Left ventricle myocardium inferior (tissue), 1 donor: ENCODE measurements around the gene TTLL11. TPM values are rescaled to one million over a fixed set of nuclear protein-coding genes. Genes with fewer than 3 reads are reported as not detected.

Source experiments
- DNase-seq: peaks from one replicate; pipeline ENCODE4 v3.0.0-alpha.2; 2020
- H3K27ac ChIP-seq: fragments of 200-600 bp; replicated peaks from 2 replicates; pipeline ENCODE4 v1.8.0; 2021
- H3K27me3 ChIP-seq: fragments of 200-600 bp; 2 replicates; pipeline ENCODE4 v1.8.0; 2021; ENCODE audit warnings: low read depth
- H3K36me3 ChIP-seq: fragments of 200-600 bp; 2 replicates; pipeline ENCODE4 v1.8.0; 2021
- H3K4me1 ChIP-seq: fragments of 200-600 bp; 2 replicates; pipeline ENCODE4 v1.8.0; 2021
- H3K4me3 ChIP-seq: fragments of 200-600 bp; 2 replicates; pipeline ENCODE4 v1.8.0; 2021; ENCODE audit warnings: mild to moderate bottlenecking, moderate library complexity
- H3K9me3 ChIP-seq: fragments of 200-600 bp; replicated peaks from 2 replicates; pipeline ENCODE4 v1.8.0; 2021
- intact Hi-C: fragments of 100-400 bp; cut with micrococcal nuclease; formaldehyde crosslinking; loops from one replicate; pipeline ENCODE4 v1.11.0; 2022
- total RNA-seq: library from RNA; stranded (reverse); fragmentation: NEBNext Ultra II Directional; extraction: Animal tissue kit (Norgen Biotek cat#: 25700); gene quantifications from one replicate; pipeline ENCODE4 v1.2.1, GENCODE V29; 2021
- TF ChIP-seq, protein P1 (sequence below): fragments of 200-600 bp; IDR thresholded peaks from 2 replicates; pipeline ENCODE4 v1.8.0; 2021; ENCODE audit warnings: antibody characterized with exemption, mild to moderate bottlenecking, borderline replicate concordance
- donor health status: DM: no; HTN: yes; CAD: no; lungs with severe emphysema.

The TTLL11 gene
- total RNA-seq, 1 donor from 2014 or later = 7.3 TPM

DNA sequence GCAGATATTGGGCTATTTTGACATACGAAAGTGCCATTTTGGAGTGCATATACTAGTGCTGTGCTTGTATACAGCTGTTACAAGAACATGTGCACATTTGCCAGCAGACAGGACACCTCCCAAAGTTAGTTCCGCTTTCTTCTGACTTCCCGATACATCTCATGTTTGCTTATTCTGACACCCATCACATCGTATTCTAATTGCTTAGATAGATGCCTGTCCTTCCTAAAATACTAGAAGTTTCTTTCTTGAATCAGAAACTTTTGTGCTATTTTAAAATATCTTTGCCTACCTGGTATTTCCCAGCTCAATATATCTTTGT is 177.8 kb downstream of the TTLL11 start:
- no peak for DNase-seq
- H3K4me1 ChIP-seq = peaks cover 6% of the 10 kb centered on the region
- H3K4me3 ChIP-seq = no peak overlapping the region
- no peaks in the 10 kb centered on the region for H3K36me3 ChIP-seq
- TF ChIP-seq, protein P1, sequence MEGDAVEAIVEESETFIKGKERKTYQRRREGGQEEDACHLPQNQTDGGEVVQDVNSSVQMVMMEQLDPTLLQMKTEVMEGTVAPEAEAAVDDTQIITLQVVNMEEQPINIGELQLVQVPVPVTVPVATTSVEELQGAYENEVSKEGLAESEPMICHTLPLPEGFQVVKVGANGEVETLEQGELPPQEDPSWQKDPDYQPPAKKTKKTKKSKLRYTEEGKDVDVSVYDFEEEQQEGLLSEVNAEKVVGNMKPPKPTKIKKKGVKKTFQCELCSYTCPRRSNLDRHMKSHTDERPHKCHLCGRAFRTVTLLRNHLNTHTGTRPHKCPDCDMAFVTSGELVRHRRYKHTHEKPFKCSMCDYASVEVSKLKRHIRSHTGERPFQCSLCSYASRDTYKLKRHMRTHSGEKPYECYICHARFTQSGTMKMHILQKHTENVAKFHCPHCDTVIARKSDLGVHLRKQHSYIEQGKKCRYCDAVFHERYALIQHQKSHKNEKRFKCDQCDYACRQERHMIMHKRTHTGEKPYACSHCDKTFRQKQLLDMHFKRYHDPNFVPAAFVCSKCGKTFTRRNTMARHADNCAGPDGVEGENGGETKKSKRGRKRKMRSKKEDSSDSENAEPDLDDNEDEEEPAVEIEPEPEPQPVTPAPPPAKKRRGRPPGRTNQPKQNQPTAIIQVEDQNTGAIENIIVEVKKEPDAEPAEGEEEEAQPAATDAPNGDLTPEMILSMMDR = no peak
- H3K27ac ChIP-seq = no peak overlapping the region
- H3K9me3 ChIP-seq = no peaks in the 10 kb centered on the region
- intact Hi-C loops = no loop called here
- H3K27me3 ChIP-seq = no peaks in the 10 kb centered on the region

DNA sequence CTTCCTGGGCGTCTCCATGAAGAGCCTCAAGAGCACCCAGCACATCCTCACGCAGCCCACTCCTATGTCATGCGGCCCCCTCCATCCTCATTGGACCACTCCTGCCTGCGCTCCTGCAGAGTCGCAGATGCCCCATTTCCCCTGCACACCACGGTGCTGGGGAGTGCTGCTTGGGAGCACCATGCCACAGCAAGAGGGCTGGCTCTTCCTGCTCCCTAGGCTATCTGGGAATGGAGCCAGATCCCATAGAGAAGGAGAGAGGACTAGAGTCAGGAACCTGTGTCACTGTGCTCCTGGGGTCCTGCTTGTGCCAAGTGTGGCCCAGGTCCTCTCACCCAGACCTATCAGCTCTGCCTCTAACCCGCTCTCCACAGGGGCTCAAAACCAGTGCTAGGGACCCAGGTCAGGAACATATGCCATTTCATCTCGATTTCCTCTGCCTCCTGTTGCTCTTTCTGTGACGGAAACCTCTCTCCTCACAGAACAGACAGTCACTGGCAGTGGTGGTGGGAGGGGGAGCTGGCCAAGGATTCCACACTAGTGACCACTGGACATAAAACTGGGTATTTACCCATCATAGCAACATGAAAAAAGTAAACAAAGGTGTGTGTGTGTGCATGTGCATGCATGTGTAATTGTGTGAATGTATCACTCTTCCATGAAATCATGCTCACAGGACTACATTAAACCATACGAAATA is 178.4 kb downstream of the TTLL11 start:
- H3K9me3 ChIP-seq = no peaks in the 10 kb centered on the region
- H3K4me1 ChIP-seq = peaks cover 6% of the 10 kb centered on the region
- TF ChIP-seq, protein P1 = no peak
- no peak overlapping the region for H3K4me3 ChIP-seq
- no peak overlapping the region for H3K27ac ChIP-seq
- H3K36me3 ChIP-seq = no peaks in the 10 kb centered on the region
- no peak for DNase-seq
- intact Hi-C loops = no loop called here
- H3K27me3 ChIP-seq = no peaks in the 10 kb centered on the region

DNA sequence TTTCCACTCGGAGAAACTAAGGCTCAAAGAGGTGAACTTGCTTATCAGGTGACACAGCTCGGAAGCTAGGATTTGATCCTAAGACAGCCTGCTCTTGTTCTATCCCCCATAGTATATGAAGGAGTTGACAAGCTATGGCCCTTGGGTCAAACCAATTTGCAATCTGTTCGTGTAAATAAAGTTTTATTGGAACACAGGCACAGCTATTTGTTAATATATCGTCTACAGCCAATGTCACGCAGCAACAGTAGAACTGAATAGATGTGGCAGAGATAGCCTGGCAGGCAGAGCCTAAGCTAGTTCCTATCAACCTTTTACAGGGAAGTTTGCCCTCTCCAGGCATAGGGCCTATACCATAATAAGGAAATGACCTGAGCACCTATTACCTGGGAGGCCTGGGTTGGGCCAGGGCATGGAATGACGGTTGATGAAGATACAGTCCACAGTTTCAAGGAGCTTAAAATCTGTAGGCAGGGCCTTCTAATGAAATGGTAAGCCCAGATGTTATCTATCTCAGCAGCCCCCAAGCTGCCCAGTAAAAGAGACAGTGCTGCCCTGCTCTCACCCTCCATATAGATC is 179.0 kb downstream of the TTLL11 start:
- no peak for DNase-seq
- H3K27ac ChIP-seq = no peak overlapping the region
- no peaks in the 10 kb centered on the region for H3K36me3 ChIP-seq
- intact Hi-C loops = no loop called here
- H3K27me3 ChIP-seq = no peaks in the 10 kb centered on the region
- no peak overlapping the region for H3K4me3 ChIP-seq
- TF ChIP-seq, protein P1 = no peak
- peaks cover 6% of the 10 kb centered on the region for H3K4me1 ChIP-seq
- no peaks in the 10 kb centered on the region for H3K9me3 ChIP-seq

GRCh38 chr9:121912812-121913627 is 180.1 kb downstream of the TTLL11 start:
- Histone ChIP-seq H3K4me3 (no peak overlapping the region), H3K27me3 (no peaks in the 10 kb centered on the region)
- intact Hi-C loops = no loop called here

DNA sequence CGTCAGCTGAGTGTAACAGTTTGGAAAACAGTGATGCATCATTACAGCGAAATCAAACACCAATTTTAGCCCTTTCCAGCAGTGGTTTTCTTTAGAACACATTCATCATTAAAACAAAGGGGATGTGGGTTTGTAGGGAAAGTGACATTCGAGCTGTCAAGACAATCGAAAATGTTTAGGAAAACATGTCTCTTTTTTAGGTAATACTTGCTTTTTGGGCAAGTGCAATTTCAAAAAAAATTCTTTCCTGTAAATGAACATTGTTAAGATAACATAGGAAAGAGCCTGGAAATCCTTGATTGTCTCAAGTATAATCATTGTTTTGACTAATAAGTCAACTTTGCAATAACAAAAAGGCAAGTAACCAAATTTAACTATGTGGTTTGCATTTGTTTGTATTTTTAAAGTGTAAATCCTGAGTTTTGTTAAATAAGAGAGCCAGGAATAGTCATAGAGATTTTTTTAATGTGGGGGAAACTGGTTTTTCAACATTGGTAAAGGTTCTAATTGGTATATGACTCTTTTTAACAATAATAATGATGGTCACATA is 182.5 kb downstream of the TTLL11 start:
- no peaks in the 10 kb centered on the region for H3K9me3 ChIP-seq
- intact Hi-C loops = no loop called here
- no peaks in the 10 kb centered on the region for H3K27me3 ChIP-seq
- no peak for DNase-seq
- H3K36me3 ChIP-seq = no peaks in the 10 kb centered on the region
- H3K4me3 ChIP-seq = no peak overlapping the region
- no peak overlapping the region for H3K27ac ChIP-seq
- H3K4me1 ChIP-seq = peaks cover 6% of the 10 kb centered on the region
- TF ChIP-seq, protein P1 = no peak

More at GRCh38 chr9:121912812-121913627, 180.1 kb downstream of the TTLL11 start:
- Histone ChIP-seq H3K4me1 (peaks cover 6% of the 10 kb centered on the region), H3K27ac (no peak overlapping the region), H3K36me3 (no peaks in the 10 kb centered on the region), H3K9me3 (no peaks in the 10 kb centered on the region)
- no peak for DNase-seq
- TF ChIP-seq, protein P1 = no peak
